IMR-90 (cell line): ENCODE results near the gene IP6K2. TPM values are rescaled to one million over a fixed set of nuclear protein-coding genes. Genes with fewer than 3 reads are reported as not detected.

Experiments used
- ATAC-seq: fragments of 200-7000 bp; cut with Tn5 transposase; 2 replicates; pipeline ENCODE4 v1.9.1; 2020; ENCODE audit warnings: low read depth, mild to moderate bottlenecking, moderate library complexity
- BruUV-seq: library from RNA; stranded (reverse); fragments of 400-500 nt; replicated peaks from 2 replicates; lab custom pipeline; 2021; lab: Mats Ljungman, UMichigan
- CTCF ChIA-PET: fragments of 300-600 bp; formaldehyde crosslinking; extraction: SDS; loops from one replicate; lab custom pipeline; 2021; ENCODE audit warnings: antibody characterized with exemption; lab: Yijun Ruan, JAX
- POLR2A ChIA-PET: fragments of 300-600 bp; sonication (Branson Sonifier 250); formaldehyde crosslinking; loops from one replicate; lab custom pipeline; 2022; ENCODE audit warnings: antibody characterized with exemption; ENCODE audit not compliant: unreplicated experiment; lab: Charles Lee
- DNase-seq: peaks from one replicate; pipeline ENCODE4 v3.0.0; 2013
- H2AFZ ChIP-seq: replicated peaks from 2 replicates; pipeline ENCODE3; 2013; ENCODE audit warnings: low read length, mild to moderate bottlenecking; ENCODE audit not compliant: poor library complexity
- H2AK5ac ChIP-seq: 2 replicates; pipeline ENCODE4 v1.6.1; 2013; ENCODE audit warnings: low read depth, low read length, inconsistent platforms
- H2AK9ac ChIP-seq: replicated peaks from 2 replicates; pipeline ENCODE3; 2013; ENCODE audit warnings: mild to moderate bottlenecking, low read depth, low read length, moderate library complexity; ENCODE audit not compliant: poor library complexity
- H2BK120ac ChIP-seq: 2 replicates; pipeline ENCODE4 v1.6.1; 2013; ENCODE audit warnings: low read depth, low read length, inconsistent platforms
- H2BK15ac ChIP-seq: 3 replicates; pipeline ENCODE4 v1.6.1; 2013; ENCODE audit warnings: low read depth, low read length, inconsistent platforms
- H2BK20ac ChIP-seq: 2 replicates; pipeline ENCODE4 v1.6.1; 2013; ENCODE audit warnings: low read depth, mild to moderate bottlenecking, inconsistent platforms, low read length, moderate library complexity
- H2BK5ac ChIP-seq: 2 replicates; pipeline ENCODE4 v1.6.1; 2013; ENCODE audit warnings: mild to moderate bottlenecking, low read depth, low read length, inconsistent platforms; ENCODE audit not compliant: poor library complexity, severe bottlenecking
- H3K14ac ChIP-seq: replicated peaks from 2 replicates; pipeline ENCODE4 v1.6.1; 2013; ENCODE audit warnings: low read depth, low read length, inconsistent platforms
- H3K18ac ChIP-seq: 2 replicates; pipeline ENCODE4 v1.6.1; 2013; ENCODE audit warnings: low read depth, low read length, control low read depth
- H3K23ac ChIP-seq: 2 replicates; pipeline ENCODE4 v1.6.1; 2013; ENCODE audit warnings: low read depth, low read length, inconsistent platforms
- H3K27ac ChIP-seq: 2 replicates; pipeline ENCODE4 v1.5.1; 2013; ENCODE audit warnings: mild to moderate bottlenecking, control low read depth, low read length; ENCODE audit not compliant: insufficient read depth
- H3K27me3 ChIP-seq: 2 replicates; pipeline ENCODE4 v1.6.1; 2013; ENCODE audit warnings: low read length; ENCODE audit not compliant: control insufficient read depth, insufficient read depth
- H3K36me3 ChIP-seq: 2 replicates; pipeline ENCODE4 v1.6.1; 2013; ENCODE audit warnings: low read length, mixed read lengths; ENCODE audit not compliant: control insufficient read depth, insufficient read depth
- H3K4ac ChIP-seq: 2 replicates; pipeline ENCODE4 v1.6.1; 2013; ENCODE audit warnings: low read depth, low read length, inconsistent platforms
- H3K4me1 ChIP-seq: 2 replicates; pipeline ENCODE4 v1.6.1; 2013; ENCODE audit warnings: low read length, mixed read lengths; ENCODE audit not compliant: control insufficient read depth, insufficient read depth
- H3K4me2 ChIP-seq: 2 replicates; pipeline ENCODE4 v1.6.1; 2013; ENCODE audit warnings: low read depth, mild to moderate bottlenecking, control low read depth, low read length, moderate library complexity
- H3K4me3 ChIP-seq: 2 replicates; pipeline ENCODE4 v1.5.1; 2013; ENCODE audit warnings: low read depth, mild to moderate bottlenecking, control low read depth, low read length, moderate library complexity; ENCODE audit not compliant: insufficient read depth
- H3K56ac ChIP-seq: 2 replicates; pipeline ENCODE4 v1.6.1; 2013; ENCODE audit warnings: low read length, inconsistent platforms; ENCODE audit not compliant: insufficient read depth; ENCODE audit errors: extremely low read depth
- H3K79me1 ChIP-seq, 2 experiments: 2 replicates each; pipeline ENCODE4 v1.6.1; 2013; ENCODE audit warnings: low read length in 2 of 2, inconsistent platforms in 1 of 2, low read depth in 1 of 2
- H3K9ac ChIP-seq: 2 replicates; pipeline ENCODE4 v1.6.1; 2013; ENCODE audit warnings: low read depth, low read length, control low read depth
- H3K9me1 ChIP-seq: 2 replicates; pipeline ENCODE4 v1.6.1; 2013; ENCODE audit warnings: low read length, inconsistent platforms; ENCODE audit not compliant: insufficient read depth
- H3K9me3 ChIP-seq: 2 replicates; pipeline ENCODE4 v1.6.1; 2013; ENCODE audit warnings: low read length; ENCODE audit not compliant: control insufficient read depth, insufficient read depth
- H4K20me1 ChIP-seq: 2 replicates; pipeline ENCODE4 v1.6.1; 2013; ENCODE audit warnings: low read length, inconsistent platforms; ENCODE audit not compliant: insufficient read depth
- H4K5ac ChIP-seq: 2 replicates; pipeline ENCODE4 v1.6.1; 2013; ENCODE audit warnings: mild to moderate bottlenecking, low read depth, low read length, control low read depth
- H4K8ac ChIP-seq, 2 experiments: 2 replicates each; pipeline ENCODE4 v1.6.1; 2013; ENCODE audit warnings: low read depth in 2 of 2, low read length in 2 of 2, control low read depth in 1 of 2, inconsistent platforms in 1 of 2
- H4K91ac ChIP-seq: 2 replicates; pipeline ENCODE4 v1.6.1; 2013; ENCODE audit warnings: low read depth, low read length, inconsistent platforms; ENCODE audit not compliant: insufficient read depth
- BHLHE40 ChIP-seq: fragments of 150-350 bp; IDR thresholded peaks from 2 replicates; pipeline ENCODE4 v1.6.1; 2016; ENCODE audit warnings: mild to moderate bottlenecking, low read depth, low read length
- FOS ChIP-seq: fragments of 150-350 bp; IDR thresholded peaks from 2 replicates; pipeline ENCODE4 v1.6.1; 2016; ENCODE audit warnings: low read depth, low read length
- MAZ ChIP-seq: IDR thresholded peaks from 2 replicates; pipeline ENCODE4 v1.6.1; 2012; ENCODE audit warnings: low read depth, mild to moderate bottlenecking, low read length, improper control_type of control experiment, moderate library complexity, borderline replicate concordance
- MXI1 ChIP-seq: IDR thresholded peaks from 2 replicates; pipeline ENCODE4 v1.6.1; 2012; ENCODE audit warnings: low read depth, mild to moderate bottlenecking, low read length, moderate library complexity, borderline replicate concordance
- NFE2L2 ChIP-seq: fragments of 150-350 bp; IDR thresholded peaks from 2 replicates; pipeline ENCODE4 v1.6.1; 2016; ENCODE audit warnings: low read depth, mild to moderate bottlenecking, low read length
- POLR2A ChIP-seq: IDR thresholded peaks from 2 replicates; pipeline ENCODE4 v1.6.1; 2012; ENCODE audit warnings: mild to moderate bottlenecking, low read depth, low read length
- RAD21 ChIP-seq: IDR thresholded peaks from 2 replicates; pipeline ENCODE4 v1.6.1; 2012; ENCODE audit warnings: low read length, improper control_type of control experiment
- RCOR1 ChIP-seq: IDR thresholded peaks from 2 replicates; pipeline ENCODE4 v1.6.1; 2012; ENCODE audit warnings: mild to moderate bottlenecking, low read length, improper control_type of control experiment; ENCODE audit not compliant: insufficient replicate concordance
- RFX5 ChIP-seq: IDR thresholded peaks from 2 replicates; pipeline ENCODE4 v1.8.0; 2012; ENCODE audit warnings: low read depth, mild to moderate bottlenecking, low read length, moderate library complexity
- SMC3 ChIP-seq: fragments of 150-350 bp; IDR thresholded peaks from 2 replicates; pipeline ENCODE4 v1.6.1; 2016; ENCODE audit warnings: low read depth, mild to moderate bottlenecking, antibody characterized with exemption, low read length, moderate library complexity
- WGBS, 2 experiments: methylation state at CpG; one replicate each; pipeline versions ENCODE4 v1.1.5 to v1.1.7; 2013; ENCODE audit warnings: missing lambda C conversion rate in 2 of 2; ENCODE audit not compliant: insufficient read length in 1 of 2; ENCODE audit errors: extremely low coverage in 2 of 2; 5-methylcytosine and 5-hydroxymethylcytosine counted together
- dilution Hi-C: fragments of 300-500 bp; cut with HindIII; formaldehyde crosslinking; loops from one replicate; pipeline ENCODE4 v1.14.3; 2018; ENCODE audit warnings: low sequenced_read_pairs; ENCODE audit not compliant: unreplicated experiment
- in situ Hi-C: fragments of 300-500 bp; cut with MboI; formaldehyde crosslinking; loops from 3 replicates; pipeline ENCODE4 v1.14.3; 2019; ENCODE audit warnings: low sequenced_read_pairs, inconsistent platforms, mixed read lengths
- intact Hi-C: fragments of 100-400 bp; cut with micrococcal nuclease; formaldehyde crosslinking; loops from 2 replicates; pipeline ENCODE4 v1.10.0; 2022
- polyA plus RNA-seq, 3 experiments: library from polyadenylated mRNA; depleted of rRNA; stranded (reverse); fragments of >200 nt; gene quantifications; 2 replicates each; pipeline ENCODE4 v1.2.3, GENCODE V29; 2012; ENCODE audit warnings: low replicate concordance in 1 of 3
- total RNA-seq: library from RNA; depleted of rRNA; stranded (reverse); fragments of >200 nt; gene quantifications from 2 replicates; pipeline ENCODE4 v1.2.3, GENCODE V29; 2012
- TF ChIP-seq, protein P1 (sequence below): fragments of 150-350 bp; IDR thresholded peaks from 2 replicates; pipeline ENCODE4 v1.6.1; 2017; ENCODE audit warnings: mild to moderate bottlenecking, antibody characterized with exemption, low read length, low read depth
- TF ChIP-seq, protein P2 (sequence below): fragments of 150-350 bp; IDR thresholded peaks from 2 replicates; pipeline ENCODE4 v1.6.1; 2016; ENCODE audit warnings: low read depth, mild to moderate bottlenecking, low read length, moderate library complexity, borderline replicate concordance

Gene IP6K2
- total and polyA plus RNA-seq, 2 of the 4 experiments (the other 2 are of a cell fraction): 73.7 to 169 TPM

DNA sequence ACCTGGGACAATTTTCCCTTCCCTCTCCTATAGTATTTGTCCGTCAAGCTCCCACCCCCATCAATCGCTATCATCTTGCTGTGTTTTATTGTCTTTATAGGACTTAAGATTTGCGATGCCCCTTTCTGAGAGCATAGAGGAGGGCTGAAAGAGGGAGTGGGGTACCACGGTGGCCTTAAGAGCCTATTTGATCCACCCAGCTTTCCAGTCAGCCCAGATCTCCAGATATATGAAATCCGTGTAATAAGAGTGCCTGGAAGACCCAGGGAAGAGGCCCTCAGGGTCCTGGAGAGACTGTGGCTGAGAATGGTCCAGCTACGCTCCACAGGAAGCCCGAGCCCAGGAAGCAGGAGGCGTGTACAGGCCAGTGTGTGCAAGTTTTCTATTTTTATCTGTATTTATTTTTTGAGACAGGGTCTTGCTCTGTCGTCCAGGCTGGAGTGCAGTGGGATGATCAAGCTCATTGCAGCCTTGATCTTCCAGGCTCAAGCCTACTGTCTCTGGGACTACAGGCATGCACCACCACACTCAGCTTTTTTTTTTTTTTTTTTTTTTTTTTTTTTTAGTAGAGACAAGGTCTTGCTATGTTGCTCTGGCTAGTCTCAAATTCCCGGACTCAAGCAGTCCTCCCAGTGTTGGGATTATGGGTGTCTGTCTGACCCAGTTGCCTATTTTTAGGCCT is 30.3 kb downstream of the IP6K2 start (continued):
- TF ChIP-seq SMC3 (no peak), RCOR1 (no peak)

DNA sequence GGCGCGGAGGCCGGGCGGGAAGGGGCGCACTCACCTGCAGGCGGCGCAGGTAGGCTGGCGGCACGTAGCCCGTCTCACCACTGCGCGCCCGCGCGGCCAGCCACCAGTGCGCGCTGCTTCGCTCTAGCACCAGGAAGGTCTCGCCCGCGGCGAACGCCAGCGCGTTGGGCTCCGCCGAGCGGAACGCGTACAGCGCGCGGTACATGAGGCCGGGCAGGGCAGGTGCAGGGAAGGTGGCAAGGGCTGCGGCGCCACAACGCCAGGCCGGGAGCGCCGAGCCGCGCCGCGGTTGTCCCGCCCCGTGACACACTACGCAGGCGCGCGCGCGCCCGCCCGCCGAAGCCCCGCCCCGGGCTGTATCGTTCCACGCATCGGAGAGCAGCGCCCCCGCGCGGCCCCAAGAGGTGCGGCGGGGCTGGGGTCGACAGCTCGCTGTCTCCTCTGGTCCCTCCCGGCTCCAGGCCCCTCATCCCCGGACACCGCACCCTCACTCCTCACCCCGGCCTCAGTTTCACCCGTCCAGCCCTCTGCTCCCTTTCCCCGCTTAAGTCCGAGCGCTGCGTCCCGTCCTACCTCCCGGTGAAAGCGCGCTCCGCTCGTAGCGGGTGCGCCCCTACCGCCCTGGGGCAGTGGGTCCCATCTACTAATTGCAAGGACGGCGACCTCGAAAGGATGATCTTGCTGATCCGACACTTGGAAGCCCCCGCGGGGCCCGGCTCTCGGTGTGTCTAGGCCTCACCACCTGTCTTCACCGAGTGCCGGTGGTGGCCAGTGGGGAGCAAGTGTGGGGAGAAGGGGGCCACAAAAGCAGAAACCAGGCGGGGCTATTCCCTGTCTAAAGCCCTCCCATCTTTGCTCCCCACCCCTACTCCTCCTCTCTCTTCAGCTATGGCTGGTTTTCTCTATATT is 31.2 kb downstream of the IP6K2 start, which contains the start of gene NCKIPSD:
Gene NCKIPSD (minus strand): TSS at position 313 of the 909 bp plus-strand sequence. CDS start 108 bp downstream, at position 205.
- Histone ChIP-seq H3K36me3 (peaks cover 47% of the 10 kb centered on the region), H3K4ac (peak within 1 kb of the TSS; percentile 89), H2BK120ac (peak within 1 kb of the TSS; percentile 88), H3K18ac (peak within 1 kb of the TSS; percentile 84), H3K9me3 (no peaks in the 10 kb centered on the region), H3K9me1 (peaks cover 42% of the 10 kb centered on the region), H2BK5ac (peak within 1 kb of the TSS; percentile 98), H3K9ac (peak within 1 kb of the TSS; percentile 99), H3K14ac (peak within 1 kb of the TSS; percentile 98), H4K91ac (peak within 1 kb of the TSS; percentile 93), H4K20me1 (peaks cover 44% of the 10 kb centered on the region), H4K8ac (peak within 1 kb of the TSS; percentile 91 to 94), H3K4me2 (peak within 1 kb of the TSS; percentile 94), H3K23ac (peak within 1 kb of the TSS; percentile 97), H3K56ac (peak within 1 kb of the TSS; percentile 82; the same call in 1 of the 2 replicates), H2AK9ac (peak within 1 kb of the TSS; percentile 99), H4K5ac (peak within 1 kb of the TSS; percentile 87), H3K4me1 (peaks cover 47% of the 10 kb centered on the region), H3K27me3 (no peaks in the 10 kb centered on the region), H3K4me3 (peak within 1 kb of the TSS; percentile 99), H2BK20ac (peak within 1 kb of the TSS; percentile 55), H3K27ac (peak within 1 kb of the TSS; percentile 97), H2AFZ (peak within 1 kb of the TSS; percentile 100), H3K79me1 (peaks cover 29 to 78% of the 10 kb centered on the region in 2 experiments), H2BK15ac (peak within 1 kb of the TSS; percentile 75; the same call in 2 of the 3 replicates), H2AK5ac (peak within 1 kb of the TSS; percentile 90)
- in situ Hi-C loops (no loop called here), dilution Hi-C loops (no loop called here), intact Hi-C loops (loop anchor here (2.0 to 5.0 kb wide), 2 partner anchors 51 to 219 kb away; partner anchors contain the start of gene SLC26A6)
- CTCF ChIA-PET: interaction anchor here (1.0 kb wide), 2 partner anchors 22 to 54 kb away, joined by 3 to 4 read pairs; no protein-coding TSS in a partner anchor
- POLR2A ChIA-PET: interaction anchor here (0.6 kb wide), 1 partner anchor 109 kb away, joined by 3 read pairs; no protein-coding TSS in a partner anchor
- ATAC-seq (peak; percentile 86), DNase-seq (peak; percentile 69)
- BruUV-seq: no TSS peak
- 2% methylated on average over 79 of the region's 97 CpGs; no CpG with 5 or more reads in 1 of the 2 experiments for WGBS, 2 experiments
- TF ChIP-seq, protein P1, sequence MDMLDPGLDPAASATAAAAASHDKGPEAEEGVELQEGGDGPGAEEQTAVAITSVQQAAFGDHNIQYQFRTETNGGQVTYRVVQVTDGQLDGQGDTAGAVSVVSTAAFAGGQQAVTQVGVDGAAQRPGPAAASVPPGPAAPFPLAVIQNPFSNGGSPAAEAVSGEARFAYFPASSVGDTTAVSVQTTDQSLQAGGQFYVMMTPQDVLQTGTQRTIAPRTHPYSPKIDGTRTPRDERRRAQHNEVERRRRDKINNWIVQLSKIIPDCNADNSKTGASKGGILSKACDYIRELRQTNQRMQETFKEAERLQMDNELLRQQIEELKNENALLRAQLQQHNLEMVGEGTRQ: peak; percentile 43
- TF ChIP-seq FOS (no peak), MAZ (peak; percentile 66; the same call in 1 of the 2 replicates), BHLHE40 (no peak), RFX5 (no peak), RAD21 (peak; percentile 79), SMC3 (peak; percentile 57; the same call in 1 of the 2 replicates), MXI1 (0 out of 2 replicates have a peak, but pooled peaks have one; percentile 8), POLR2A (no peak), NFE2L2 (no peak)
- TF ChIP-seq, protein P2, sequence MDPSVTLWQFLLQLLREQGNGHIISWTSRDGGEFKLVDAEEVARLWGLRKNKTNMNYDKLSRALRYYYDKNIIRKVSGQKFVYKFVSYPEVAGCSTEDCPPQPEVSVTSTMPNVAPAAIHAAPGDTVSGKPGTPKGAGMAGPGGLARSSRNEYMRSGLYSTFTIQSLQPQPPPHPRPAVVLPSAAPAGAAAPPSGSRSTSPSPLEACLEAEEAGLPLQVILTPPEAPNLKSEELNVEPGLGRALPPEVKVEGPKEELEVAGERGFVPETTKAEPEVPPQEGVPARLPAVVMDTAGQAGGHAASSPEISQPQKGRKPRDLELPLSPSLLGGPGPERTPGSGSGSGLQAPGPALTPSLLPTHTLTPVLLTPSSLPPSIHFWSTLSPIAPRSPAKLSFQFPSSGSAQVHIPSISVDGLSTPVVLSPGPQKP: no peak
